GM18526 (cell line): Measurements from ENCODE around the gene CLRN3.

Experiments
- POLR2A ChIP-seq: IDR thresholded peaks from 3 replicates; pipeline ENCODE4 v1.6.1; 2011; ENCODE audit not compliant: insufficient read length; ENCODE audit errors: extremely low read depth

The CLRN3 gene

DNA sequence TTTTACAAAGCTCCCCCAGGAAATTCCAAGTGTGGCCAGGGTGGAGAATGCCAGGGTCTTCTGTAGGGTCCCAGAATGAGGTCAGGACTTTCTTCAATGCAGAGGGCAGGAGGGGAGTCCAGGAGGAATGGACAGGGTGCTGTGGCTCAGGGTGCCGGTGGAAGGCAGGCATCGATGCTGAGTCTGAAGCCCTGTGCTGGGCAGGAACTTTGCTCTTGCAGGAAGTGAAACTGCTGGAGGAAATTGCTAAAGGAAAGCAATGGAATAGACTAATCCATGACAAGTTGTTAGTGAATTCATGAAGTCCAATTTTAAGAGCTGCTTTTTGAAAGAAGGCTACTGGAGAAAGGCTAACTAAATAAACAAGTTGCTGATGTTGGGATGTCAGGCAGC, 29.0 kb upstream of the CLRN3 start:
- no peak for TF ChIP-seq POLR2A

DNA sequence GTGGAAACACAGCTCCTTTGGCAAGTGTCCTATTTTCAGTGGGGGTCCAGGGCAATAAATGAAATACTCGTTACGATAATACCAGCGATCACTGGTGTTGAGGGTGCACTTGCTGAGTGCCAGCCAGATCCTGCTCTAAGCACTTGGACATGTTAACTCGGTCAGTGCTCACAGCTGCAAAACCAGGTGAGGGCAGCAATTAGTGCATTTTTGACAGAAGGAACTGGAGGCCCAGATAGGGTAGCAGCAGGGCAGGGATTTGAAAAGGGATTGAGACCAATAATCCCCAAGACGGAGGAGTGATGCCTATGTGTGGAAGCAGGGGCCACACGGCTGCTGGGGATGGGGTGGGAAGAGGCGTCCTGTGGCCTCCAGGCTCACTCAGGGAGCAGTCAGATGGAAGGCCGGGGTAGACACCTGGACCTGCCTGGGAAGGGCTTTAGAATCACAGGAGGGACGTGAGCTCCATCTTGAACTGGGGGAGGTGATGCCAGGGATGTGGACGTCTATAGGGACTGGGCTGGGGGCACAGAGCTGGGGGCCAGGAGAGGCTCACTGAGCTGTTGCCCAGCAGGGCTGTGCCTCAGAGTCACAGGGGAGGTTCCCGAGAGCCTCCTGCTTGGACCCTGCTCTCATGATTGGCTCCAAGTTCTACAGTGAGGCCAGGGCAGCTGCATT, 28.5 kb upstream of the CLRN3 start:
- TF ChIP-seq POLR2A = no peak

DNA sequence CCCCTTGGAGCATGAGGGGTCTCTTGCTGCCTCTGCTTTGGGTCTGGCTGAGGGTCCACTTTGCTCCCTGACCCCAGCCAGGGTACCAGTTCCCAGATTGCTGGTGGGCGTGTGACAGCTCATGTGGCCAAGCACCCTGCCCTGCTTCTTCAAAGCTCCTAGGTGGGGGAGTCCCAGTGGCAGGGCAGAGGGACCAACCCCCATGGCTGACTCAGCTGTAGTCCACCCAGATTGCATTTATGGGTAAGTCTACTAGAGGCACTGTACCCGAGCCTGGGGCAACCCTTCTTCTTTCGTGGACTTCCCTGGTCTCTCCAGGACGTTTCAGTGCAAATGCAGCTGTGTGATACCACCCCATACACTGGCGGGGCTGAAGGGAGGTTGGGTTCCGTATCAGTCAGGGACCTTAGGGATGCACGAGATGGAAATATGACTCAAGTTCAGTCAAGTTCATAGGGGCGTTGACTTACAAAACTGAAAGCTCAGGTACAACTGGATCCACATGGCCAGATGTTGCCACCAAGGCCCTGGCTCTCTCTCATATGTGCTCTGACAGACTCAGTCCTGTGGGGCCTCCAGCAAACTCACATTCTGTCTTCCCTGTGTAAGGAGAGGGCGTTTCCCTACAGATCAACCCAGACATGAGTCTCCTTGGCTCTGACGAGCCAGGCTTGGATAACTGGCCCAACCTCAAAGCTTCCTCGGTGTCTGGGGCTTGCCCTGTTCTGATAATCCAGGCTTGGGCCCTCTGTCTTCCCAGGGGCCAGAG, 27.7 kb upstream of the CLRN3 start:
- no peak for TF ChIP-seq POLR2A

DNA sequence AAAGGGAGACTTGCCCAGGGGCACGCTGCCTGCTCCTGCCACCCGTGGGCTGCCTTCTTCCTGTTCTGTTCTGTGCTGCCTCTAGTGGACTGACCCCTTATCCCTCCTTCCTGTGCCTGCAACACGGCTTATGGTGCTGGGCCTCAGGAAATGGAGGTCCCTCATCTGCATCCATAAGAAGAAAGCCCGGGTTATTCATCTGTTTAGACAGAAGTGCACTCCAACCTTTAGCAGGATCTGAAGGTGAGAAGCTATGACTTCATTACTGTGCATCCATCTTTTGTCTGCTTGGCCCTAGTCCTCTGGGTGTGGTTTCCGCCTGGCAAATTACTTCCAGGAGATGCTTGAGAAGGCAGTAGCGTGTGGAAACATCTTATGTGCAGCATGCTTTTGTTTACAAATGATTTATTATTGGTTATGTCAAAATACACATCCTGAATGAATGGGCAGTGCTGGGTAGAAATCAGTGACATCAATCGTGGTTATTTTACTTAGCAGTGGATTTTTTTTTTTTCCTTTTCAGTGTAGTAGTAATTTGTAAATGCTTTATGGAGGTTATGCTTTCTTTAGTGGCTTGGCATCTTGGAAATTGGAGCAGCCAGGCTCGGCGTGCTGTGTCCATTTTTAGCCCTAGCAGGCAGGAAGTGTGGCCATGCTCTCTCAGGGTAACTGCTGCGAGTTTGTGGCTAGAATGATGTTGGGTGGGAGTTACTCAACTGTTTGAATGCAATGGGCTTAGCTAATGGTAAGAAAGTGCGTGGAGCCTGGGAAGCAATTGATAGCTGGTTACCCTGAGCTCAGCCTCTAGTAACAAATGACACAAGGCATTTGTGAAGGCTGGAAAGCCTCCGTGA, 26.9 kb upstream of the CLRN3 start:
- TF ChIP-seq POLR2A = no peak

DNA sequence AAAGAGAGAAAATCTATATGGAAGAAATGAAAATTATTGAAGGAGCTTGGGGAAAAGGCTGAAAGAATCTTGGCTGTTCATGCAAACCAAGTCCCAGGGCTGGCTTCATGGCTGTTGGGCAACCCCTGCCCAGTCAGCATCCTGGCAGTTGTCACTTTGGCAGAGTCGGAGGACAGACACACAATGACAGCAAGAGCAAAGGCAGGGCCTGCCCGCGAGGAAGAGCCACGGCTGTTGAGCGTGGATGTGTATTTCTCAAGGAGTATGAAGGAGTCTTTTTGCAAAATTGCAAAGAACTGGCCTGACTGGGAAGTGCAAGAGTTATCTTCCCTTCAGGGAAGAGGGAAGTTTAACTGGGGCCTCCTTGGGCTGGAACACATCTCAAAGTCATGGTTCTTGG, 25.8 kb upstream of the CLRN3 start:
- TF ChIP-seq POLR2A = no peak

DNA sequence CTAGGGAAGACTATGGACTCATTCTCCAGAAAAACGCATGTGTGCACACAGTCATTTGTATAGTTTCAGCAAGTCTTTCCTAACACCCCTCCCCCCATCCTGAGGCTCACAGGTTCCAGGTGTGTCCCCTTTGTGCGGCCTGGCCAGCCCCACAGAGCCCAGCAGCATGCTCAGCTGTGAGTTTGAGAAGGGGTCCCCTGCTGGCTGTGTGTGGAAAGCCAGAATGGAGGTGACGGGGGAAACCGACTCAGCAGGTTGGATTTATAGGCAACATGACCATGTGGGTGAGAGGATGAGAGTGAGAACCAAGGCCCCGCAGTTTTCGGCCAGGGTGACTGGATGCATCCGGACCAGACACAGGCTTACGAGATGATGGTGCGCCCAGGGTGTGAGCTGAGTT, 24.1 kb upstream of the CLRN3 start:
- TF ChIP-seq POLR2A = no peak

DNA sequence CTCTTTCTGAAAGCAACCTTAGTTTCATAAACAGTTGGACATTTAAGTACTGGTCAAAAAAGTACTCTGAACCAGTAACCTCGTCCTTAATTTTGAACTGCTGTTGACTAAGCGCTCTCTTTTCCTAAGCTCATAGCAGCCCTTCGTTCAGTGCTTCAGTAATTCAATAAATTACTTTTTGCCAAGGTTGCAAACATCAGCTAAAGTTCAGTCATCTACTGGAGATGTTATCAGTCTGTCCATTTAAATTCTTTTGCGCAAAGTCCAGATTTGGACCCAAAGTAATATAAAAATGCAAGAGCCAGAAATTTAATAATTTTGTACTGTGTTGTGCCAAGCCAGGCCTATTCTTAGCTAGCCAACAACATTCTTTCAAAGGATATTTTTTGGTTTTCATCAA, 22.6 kb upstream of the CLRN3 start:
- no peak for TF ChIP-seq POLR2A

DNA sequence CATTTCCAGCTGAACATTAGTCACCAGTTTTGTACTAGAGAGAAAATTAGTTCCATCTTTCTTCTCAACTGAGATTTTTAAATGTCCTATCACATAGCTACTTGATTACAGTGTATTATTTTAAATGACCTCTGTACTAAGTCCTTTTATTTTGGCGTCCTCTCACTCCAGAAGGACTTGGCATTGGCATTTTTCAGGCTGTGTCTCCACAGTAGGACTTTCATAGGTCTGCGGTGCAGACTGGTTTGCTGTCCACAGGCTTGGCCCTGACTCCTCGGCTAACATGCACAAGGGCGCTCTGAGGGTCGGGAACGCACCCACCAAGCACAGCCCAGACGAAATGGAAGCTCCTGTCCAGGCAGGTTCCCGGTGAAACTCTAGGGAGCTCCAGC, 20.6 kb upstream of the CLRN3 start:
- no peak for TF ChIP-seq POLR2A

DNA sequence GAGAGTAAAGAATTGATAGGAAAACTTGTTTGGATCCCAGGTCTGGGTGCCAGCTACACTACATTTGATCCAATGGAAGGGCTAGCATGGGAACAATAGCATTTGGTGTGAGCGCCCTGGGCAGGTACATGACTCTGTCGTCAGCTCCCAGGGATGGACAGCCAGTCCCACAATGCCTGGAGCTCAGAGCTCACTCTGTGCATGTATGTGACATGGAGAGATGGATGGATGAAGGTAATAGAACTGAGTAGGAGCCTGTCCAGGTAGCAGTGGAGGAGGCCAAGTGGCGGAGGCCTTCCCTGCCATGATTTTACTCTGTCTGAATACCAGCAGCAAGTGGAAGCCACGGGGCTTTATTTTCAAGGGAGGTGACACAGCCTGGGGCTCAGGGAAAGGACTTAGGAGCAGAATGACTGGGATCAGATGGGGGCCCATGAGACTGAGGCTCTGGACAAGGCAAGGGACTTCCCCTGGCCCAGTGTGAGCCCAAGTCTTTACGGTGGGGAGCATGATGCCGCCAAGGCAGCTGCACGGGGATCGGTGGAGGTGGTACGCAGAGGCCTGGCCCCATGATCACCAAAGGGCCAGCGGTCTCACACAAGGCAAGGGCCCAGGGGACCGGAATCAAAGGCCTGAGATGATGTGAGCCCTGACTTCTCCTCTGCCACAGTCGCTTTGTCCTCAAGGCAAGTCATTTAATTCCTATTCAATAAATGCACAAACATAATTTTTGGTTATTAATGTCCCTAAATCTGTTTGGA, 20.0 kb upstream of the CLRN3 start:
- TF ChIP-seq POLR2A = no peak

DNA sequence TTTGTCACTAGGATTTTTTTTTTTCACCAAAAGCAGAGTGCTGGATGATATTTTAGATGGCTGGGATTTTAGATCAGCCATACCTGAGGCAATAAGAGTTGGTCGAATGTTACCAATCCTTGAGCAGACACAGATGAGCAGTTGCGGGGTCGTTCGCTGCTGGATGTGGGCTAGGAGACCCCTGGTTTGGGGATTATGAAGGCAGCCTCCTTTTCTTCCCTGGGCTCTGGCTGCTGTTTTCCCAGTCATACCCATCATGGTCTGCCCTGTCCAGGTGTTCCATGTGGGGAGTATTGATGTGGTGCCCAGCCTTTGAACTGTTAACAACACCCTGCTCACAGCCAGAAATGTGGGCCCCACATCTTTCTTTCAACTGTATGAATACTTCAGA, 19.1 kb upstream of the CLRN3 start:
- no peak for TF ChIP-seq POLR2A

DNA sequence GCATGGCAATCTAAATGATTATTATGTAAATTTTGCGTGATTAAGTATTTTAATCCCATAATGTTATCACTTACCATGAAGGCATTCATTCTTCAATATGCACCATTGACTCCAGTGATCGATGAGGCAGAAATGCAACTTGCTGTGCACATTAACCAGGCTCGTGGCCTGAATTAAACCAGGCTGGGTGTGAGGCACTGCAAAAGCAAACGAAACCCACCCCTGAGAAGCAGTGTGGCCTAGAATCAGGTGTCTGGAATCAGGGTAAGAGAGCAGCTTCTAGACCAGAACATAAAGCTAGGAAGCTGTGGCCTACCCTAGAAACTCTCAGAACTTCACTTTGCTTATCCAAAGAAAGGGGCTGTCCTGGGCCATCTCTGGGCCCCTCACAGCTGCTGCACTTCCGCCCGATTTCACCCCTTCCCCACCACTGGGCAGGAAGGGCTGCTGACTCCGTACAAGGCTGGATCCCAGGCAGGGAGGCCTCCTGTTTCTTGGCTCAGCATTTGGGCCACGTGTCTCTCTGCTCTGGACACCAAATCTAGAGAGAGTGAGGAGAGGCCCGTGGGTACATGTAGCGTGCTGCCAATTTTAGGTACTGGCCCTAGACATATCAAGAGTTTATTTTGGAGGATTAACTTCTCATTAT, 18.6 kb upstream of the CLRN3 start:
- TF ChIP-seq POLR2A = no peak

DNA sequence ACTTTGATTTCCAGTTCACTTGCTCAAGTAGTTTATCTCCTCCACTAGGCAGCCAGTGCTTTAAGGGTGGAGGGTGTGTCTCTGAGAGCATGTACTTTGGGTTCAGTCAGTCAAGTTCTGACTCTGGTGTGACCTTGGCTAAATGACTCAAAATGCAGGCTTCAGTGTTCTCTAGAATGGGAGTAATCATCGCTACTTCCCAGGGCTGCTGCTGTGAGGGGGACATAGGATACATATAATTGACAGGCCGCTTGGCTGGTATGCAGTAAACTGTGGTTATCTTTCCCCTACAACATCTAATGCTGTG, 17.7 kb upstream of the CLRN3 start:
- no peak for TF ChIP-seq POLR2A

DNA sequence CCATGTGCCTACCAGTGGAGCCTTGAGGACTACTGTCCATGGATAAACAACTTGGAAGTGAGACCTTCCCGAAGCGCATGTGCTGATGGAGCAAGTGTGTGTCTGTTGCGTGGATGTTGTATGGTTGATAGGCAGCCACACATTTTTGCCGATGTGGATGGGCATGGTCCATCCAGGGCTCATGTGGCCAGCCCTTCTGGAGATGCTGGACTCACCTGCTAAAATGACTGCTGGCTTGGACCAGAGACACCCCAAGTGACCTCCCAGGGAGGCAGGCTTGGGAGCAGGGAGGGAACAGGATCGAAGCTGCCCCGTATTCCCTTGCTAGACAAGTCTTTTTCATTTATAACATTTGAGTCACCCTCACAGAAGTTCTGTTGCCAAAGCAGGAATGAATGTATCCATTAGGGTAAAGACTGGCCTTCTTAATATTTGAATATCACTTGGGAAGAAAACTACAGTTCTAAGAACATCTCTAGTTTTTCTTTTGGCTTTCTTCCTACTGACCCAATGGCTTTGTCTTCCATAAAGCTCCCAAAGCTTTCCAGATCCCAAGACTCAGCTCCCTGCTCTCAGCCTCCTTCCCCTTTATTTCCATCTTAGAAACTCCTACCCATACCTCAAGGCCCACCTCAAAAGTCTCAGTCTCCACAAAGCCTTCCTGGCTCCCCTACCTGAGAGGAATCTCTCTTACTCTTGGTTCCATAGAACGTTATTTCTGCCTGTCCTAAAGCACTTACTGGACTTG, 17.1 kb upstream of the CLRN3 start:
- TF ChIP-seq POLR2A = no peak

DNA sequence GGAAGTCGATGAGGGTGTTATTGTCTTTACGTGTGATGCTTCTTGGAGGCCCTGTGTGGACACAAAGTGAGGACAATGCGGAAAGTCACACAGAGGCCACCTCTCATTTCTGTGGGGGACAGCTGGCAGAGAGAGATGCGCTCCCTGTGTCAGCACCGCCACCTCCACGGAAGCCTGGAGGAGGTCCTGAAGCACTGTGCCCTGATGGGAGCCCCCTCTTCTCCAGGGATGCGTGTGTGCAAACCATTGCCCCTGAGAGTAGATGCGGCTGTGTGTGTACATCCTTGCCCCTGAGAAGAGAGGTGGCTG, 16.2 kb upstream of the CLRN3 start:
- TF ChIP-seq POLR2A = no peak
